Astrocyte (in vitro differentiated cells and primary cell): ENCODE results near the gene CCSER1. TPM values are rescaled to one million over a fixed set of nuclear protein-coding genes. Genes with fewer than 3 reads are reported as not detected.

Experiments used
- DNase-seq: peaks from one replicate; pipeline ENCODE4 v3.0.0-alpha.2; 2010; ENCODE audit warnings: low read depth
- FAIRE-seq: peaks from 2 replicates; lab custom pipeline; 2011; peaks lifted over from hg19 to GRCh38; lab: Jason Lieb, UNC
- H2AFZ ChIP-seq: 2 replicates; pipeline ENCODE4 v1.6.0; 2012; ENCODE audit warnings: low read depth, low read length, inconsistent platforms
- H3K27ac ChIP-seq: 2 replicates; pipeline ENCODE4 v1.5.1; 2011; ENCODE audit warnings: low read depth, low read length, inconsistent platforms
- H3K27me3 ChIP-seq: 2 replicates; pipeline ENCODE4 v1.6.0; 2011; ENCODE audit warnings: low read length, inconsistent platforms; ENCODE audit not compliant: insufficient read depth
- H3K36me3 ChIP-seq: 2 replicates; pipeline ENCODE4 v1.5.1; 2011; ENCODE audit warnings: low read length, inconsistent platforms; ENCODE audit not compliant: insufficient read depth
- H3K4me1 ChIP-seq: 2 replicates; pipeline ENCODE4 v1.5.1; 2011; ENCODE audit warnings: low read length, inconsistent platforms; ENCODE audit not compliant: insufficient read depth
- H3K4me2 ChIP-seq: 2 replicates; pipeline ENCODE4 v1.6.0; 2012; ENCODE audit warnings: low read length, inconsistent platforms
- H3K4me3 ChIP-seq: 2 replicates; pipeline ENCODE4 v1.5.1; 2011; ENCODE audit warnings: low read depth, mild to moderate bottlenecking, low read length, inconsistent platforms; ENCODE audit not compliant: insufficient read depth
- H3K79me2 ChIP-seq: 2 replicates; pipeline ENCODE4 v1.6.0; 2012; ENCODE audit warnings: mild to moderate bottlenecking, low read length, inconsistent platforms; ENCODE audit not compliant: insufficient read depth
- H3K9ac ChIP-seq: 2 replicates; pipeline ENCODE4 v1.6.0; 2012; ENCODE audit warnings: mild to moderate bottlenecking, low read length, inconsistent platforms
- H3K9me3 ChIP-seq: 2 replicates; pipeline ENCODE4 v1.5.1; 2012; ENCODE audit warnings: low read depth, mild to moderate bottlenecking, low read length, inconsistent platforms; ENCODE audit not compliant: insufficient read depth
- H4K20me1 ChIP-seq: 2 replicates; pipeline ENCODE4 v1.6.0; 2012; ENCODE audit warnings: low read length, inconsistent platforms; ENCODE audit not compliant: insufficient read depth
- H3K27ac Mint-ChIP-seq: one replicate; pipeline ENCODE4 v1.8.0; 2021; ENCODE audit warnings: mild to moderate bottlenecking, mixed read lengths; ENCODE audit not compliant: unreplicated experiment
- H3K27me3 Mint-ChIP-seq: one replicate; pipeline ENCODE4 v1.8.0; 2021; ENCODE audit warnings: low read depth, mixed read lengths; ENCODE audit not compliant: unreplicated experiment
- H3K36me3 Mint-ChIP-seq: one replicate; pipeline ENCODE4 v1.8.0; 2021; ENCODE audit warnings: low read depth, mixed read lengths; ENCODE audit not compliant: unreplicated experiment
- H3K4me1 Mint-ChIP-seq: one replicate; pipeline ENCODE4 v1.8.0; 2021; ENCODE audit warnings: low read depth, mixed read lengths; ENCODE audit not compliant: unreplicated experiment
- H3K4me3 Mint-ChIP-seq: one replicate; pipeline ENCODE4 v1.8.0; 2021; ENCODE audit warnings: mild to moderate bottlenecking, moderate library complexity, mixed read lengths; ENCODE audit not compliant: unreplicated experiment
- H3K9me3 Mint-ChIP-seq: one replicate; pipeline ENCODE4 v1.8.0; 2021; ENCODE audit warnings: mild to moderate bottlenecking, mixed read lengths; ENCODE audit not compliant: unreplicated experiment
- CTCF ChIP-seq: IDR thresholded peaks from 2 replicates; pipeline ENCODE4 v1.5.1; 2011; ENCODE audit warnings: low read depth, mild to moderate bottlenecking, inconsistent platforms, low read length, moderate library complexity; ENCODE audit not compliant: insufficient read depth
- EZH2 ChIP-seq: IDR thresholded peaks from 2 replicates; pipeline ENCODE4 v1.6.1; 2012; ENCODE audit warnings: mild to moderate bottlenecking, low read length, inconsistent platforms; ENCODE audit not compliant: insufficient read depth
- total RNA-seq: library from RNA; stranded (reverse); gene quantifications from 2 replicates; pipeline ENCODE4 v1.2.1, GENCODE V29; 2021

CCSER1 gene
- total RNA-seq, 1 donor from 2014 or later: 2.2 TPM

DNA sequence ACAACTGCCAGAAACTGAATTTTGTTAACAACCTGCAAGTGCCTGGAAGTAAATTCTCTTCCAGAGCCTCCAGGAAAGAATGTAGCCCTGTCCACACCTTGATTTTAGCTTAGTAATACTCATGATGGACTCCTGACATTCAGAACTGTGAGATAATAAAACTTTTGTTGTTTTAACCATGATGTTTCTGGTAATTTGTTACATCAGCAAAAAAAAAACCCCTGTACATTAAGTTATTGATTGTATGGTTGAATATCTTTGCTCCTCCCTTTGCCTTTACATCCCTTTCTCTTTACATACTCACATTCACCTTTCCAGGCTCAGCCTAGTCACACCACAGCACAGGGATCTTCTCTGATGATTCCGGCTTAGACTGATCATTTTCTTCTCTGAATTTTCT lies 1294.8 kb downstream of the CCSER1 start:
- Histone ChIP-seq H3K36me3 (no peaks in the 10 kb centered on the region), H3K27ac (no peak overlapping the region), H4K20me1 (no peaks in the 10 kb centered on the region), H3K79me2 (no peaks in the 10 kb centered on the region), H3K4me3 (no peak overlapping the region), H3K9me3 (peaks cover 3% of the 10 kb centered on the region), H3K4me2 (no peak overlapping the region), H2AFZ (no peak overlapping the region), H3K27me3 (no peaks in the 10 kb centered on the region), H3K4me1 (no peaks in the 10 kb centered on the region), H3K9ac (no peak overlapping the region)
- Mint-ChIP-seq H3K36me3 (no peaks in the 10 kb centered on the region), H3K4me1 (no peaks in the 10 kb centered on the region), H3K27me3 (no peaks in the 10 kb centered on the region), H3K9me3 (no peaks in the 10 kb centered on the region), H3K27ac (no peak overlapping the region), H3K4me3 (no peak overlapping the region)
- no peak for FAIRE-seq
- TF ChIP-seq EZH2 (no peak), CTCF (no peak)
- no peak for DNase-seq

DNA sequence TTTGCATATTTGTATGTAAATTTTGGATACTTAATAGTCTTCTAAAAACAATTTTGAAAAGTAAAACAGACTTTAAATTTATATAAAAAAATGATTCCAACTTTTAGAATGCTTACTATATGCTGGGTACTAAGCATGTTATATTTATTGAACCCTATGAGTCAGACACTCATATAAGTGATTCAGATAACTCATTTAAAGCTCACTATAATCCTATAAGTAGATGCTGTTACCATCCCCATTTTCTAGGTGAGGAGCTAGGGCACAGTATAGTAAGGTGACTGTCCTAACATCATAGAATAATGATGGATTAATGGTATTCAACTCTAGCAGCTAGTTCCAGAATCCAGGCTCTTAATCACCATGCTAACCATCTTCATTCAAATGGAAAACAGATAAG lies 1299.5 kb downstream of the CCSER1 start:
- no peak overlapping the region for H3K27ac Mint-ChIP-seq
- Histone ChIP-seq H3K9ac (no peak overlapping the region), H3K9me3 (no peaks in the 10 kb centered on the region), H3K36me3 (no peaks in the 10 kb centered on the region), H3K27ac (no peak overlapping the region), H2AFZ (no peak overlapping the region), H3K79me2 (no peaks in the 10 kb centered on the region), H3K27me3 (no peaks in the 10 kb centered on the region), H3K4me1 (no peaks in the 10 kb centered on the region), H3K4me3 (no peak overlapping the region), H4K20me1 (no peaks in the 10 kb centered on the region), H3K4me2 (no peak overlapping the region)
- H3K4me3 Mint-ChIP-seq: no peak overlapping the region
- DNase-seq: no peak
- no peaks in the 10 kb centered on the region for H3K36me3 Mint-ChIP-seq
- no peaks in the 10 kb centered on the region for H3K9me3 Mint-ChIP-seq
- no peaks in the 10 kb centered on the region for H3K27me3 Mint-ChIP-seq
- no peak for FAIRE-seq
- TF ChIP-seq EZH2: no peak
- no peak for TF ChIP-seq CTCF
- H3K4me1 Mint-ChIP-seq: no peaks in the 10 kb centered on the region

- Histone ChIP-seq H4K20me1 (no peaks in the 10 kb centered on the region), H3K9ac (no peak overlapping the region), H3K4me2 (no peak overlapping the region), H2AFZ (no peak overlapping the region), H3K36me3 (no peaks in the 10 kb centered on the region), H3K9me3 (no peaks in the 10 kb centered on the region), H3K79me2 (no peaks in the 10 kb centered on the region), H3K4me1 (no peaks in the 10 kb centered on the region), H3K27me3 (no peaks in the 10 kb centered on the region), H3K4me3 (no peak overlapping the region), H3K27ac (no peak overlapping the region)
- no peaks in the 10 kb centered on the region for H3K9me3 Mint-ChIP-seq
- no peak overlapping the region for H3K27ac Mint-ChIP-seq
- H3K4me3 Mint-ChIP-seq: no peak overlapping the region
- DNase-seq: peak; percentile 3
- H3K4me1 Mint-ChIP-seq: no peaks in the 10 kb centered on the region
- H3K36me3 Mint-ChIP-seq: no peaks in the 10 kb centered on the region
- no peak for FAIRE-seq
- no peaks in the 10 kb centered on the region for H3K27me3 Mint-ChIP-seq
- TF ChIP-seq EZH2: no peak
- no peak for TF ChIP-seq CTCF
Measured at GRCh38 chr4:91427171-91427570, 1300.0 kb downstream of the CCSER1 start.
